Activated T-helper 2 cell treated with anti-CD3 and anti-CD28 coated beads, Interferon-gamma antibody, Interleukin-2, Interleukin-4, amounts not matched to agents 10 μg/mL and 5 μg/mL and 100 μg/mL, durations not matched to agents 14 hours and 24 hours and 36 hours (primary cell): Measurements from ENCODE around the gene SPSB1. TPM values are rescaled to one million over a fixed set of nuclear protein-coding genes. Genes with fewer than 3 reads are reported as not detected.

ENCODE experiments used
- DNase-seq: peaks from one replicate; pipeline ENCODE4 v3.0.0; 2021; ENCODE audit warnings: low spot score
- H3K27ac Mint-ChIP-seq: one replicate; pipeline ENCODE4 v1.8.0; 2021; ENCODE audit warnings: mixed read lengths
- H3K27me3 Mint-ChIP-seq: one replicate; pipeline ENCODE4 v1.8.0; 2021; ENCODE audit warnings: low read depth, mixed read lengths
- H3K36me3 Mint-ChIP-seq: one replicate; pipeline ENCODE4 v1.8.0; 2021; ENCODE audit warnings: low read depth, mixed read lengths
- H3K4me1 Mint-ChIP-seq: one replicate; pipeline ENCODE4 v1.8.0; 2021; ENCODE audit warnings: low read depth, mixed read lengths
- H3K4me3 Mint-ChIP-seq: one replicate; pipeline ENCODE4 v1.8.0; 2021; ENCODE audit warnings: low read depth, mild to moderate bottlenecking, moderate library complexity, mixed read lengths
- H3K9me3 Mint-ChIP-seq: one replicate; pipeline ENCODE4 v1.8.0; 2021; ENCODE audit warnings: mixed read lengths
- intact Hi-C: fragments of 100-400 bp; cut with micrococcal nuclease; formaldehyde crosslinking; loops from one replicate; pipeline ENCODE4 v1.15.1; 2023
- total RNA-seq: library from RNA; stranded (reverse); gene quantifications from 2 replicates; pipeline ENCODE4 v1.2.3, GENCODE V29; 2022

Gene SPSB1
- total RNA-seq, result 7.1 and 7.5 TPM in 2 replicates

- H3K36me3 Mint-ChIP-seq, result peaks cover 7% of the 10 kb centered on the region
- H3K4me3 Mint-ChIP-seq, result peak within 1 kb of the TSS; percentile 27
- H3K27ac Mint-ChIP-seq, result no peak within 1 kb of the TSS
- H3K9me3 Mint-ChIP-seq, result peaks cover 12% of the 10 kb centered on the region
- intact Hi-C loops, result loop anchor here (2.0 to 5.0 kb wide), 3 partner anchors 18 to 135 kb away; no protein-coding TSS in a partner anchor
- H3K27me3 Mint-ChIP-seq, result no peaks in the 10 kb centered on the region
- peaks cover 29% of the 10 kb centered on the region for H3K4me1 Mint-ChIP-seq
- DNase-seq, result peak; percentile 55
Measured at GRCh38 chr1:9292361-9293240, at the start of gene SPSB1. Gene SPSB1, plus strand, starts transcription at chr1:9292894. Its CDS starts 62,998 bp downstream, at chr1:9355892.

GRCh38 chr1:9243066-9243739 lies 49.5 kb upstream of the SPSB1 start:
- Mint-ChIP-seq H3K27me3 (no peaks in the 10 kb centered on the region), H3K36me3 (peaks cover 45% of the 10 kb centered on the region), H3K4me1 (peaks cover 61% of the 10 kb centered on the region), H3K4me3 (no peak overlapping the region), H3K27ac (peak overlapping the region; percentile 53), H3K9me3 (no peaks in the 10 kb centered on the region)
- intact Hi-C loops, result no loop called here
- DNase-seq, result no peak

GRCh38 chr1:9244501-9245229 lies 48.0 kb upstream of the SPSB1 start:
- peak overlapping the region; percentile 70 for H3K27ac Mint-ChIP-seq
- DNase-seq, result no peak
- no peaks in the 10 kb centered on the region for H3K9me3 Mint-ChIP-seq
- no peak overlapping the region for H3K4me3 Mint-ChIP-seq
- H3K4me1 Mint-ChIP-seq, result peaks cover 52% of the 10 kb centered on the region
- H3K36me3 Mint-ChIP-seq, result peaks cover 42% of the 10 kb centered on the region
- H3K27me3 Mint-ChIP-seq, result no peaks in the 10 kb centered on the region
- intact Hi-C loops, result no loop called here

- Mint-ChIP-seq H3K4me3 (no peak overlapping the region), H3K4me1 (peaks cover 46% of the 10 kb centered on the region), H3K27ac (no peak overlapping the region), H3K27me3 (no peaks in the 10 kb centered on the region), H3K9me3 (no peaks in the 10 kb centered on the region), H3K36me3 (peaks cover 42% of the 10 kb centered on the region)
- no peak for DNase-seq
- intact Hi-C loops, result no loop called here
Measured at GRCh38 chr1:9245230-9245619, 47.5 kb upstream of the SPSB1 start.

- H3K36me3 Mint-ChIP-seq, result peaks cover 39% of the 10 kb centered on the region
- peaks cover 42% of the 10 kb centered on the region for H3K4me1 Mint-ChIP-seq
- H3K9me3 Mint-ChIP-seq, result no peaks in the 10 kb centered on the region
- no peaks in the 10 kb centered on the region for H3K27me3 Mint-ChIP-seq
- intact Hi-C loops, result no loop called here
- no peak overlapping the region for H3K4me3 Mint-ChIP-seq
- DNase-seq, result no peak
- H3K27ac Mint-ChIP-seq, result no peak overlapping the region
Measured at GRCh38 chr1:9245661-9246060, 47.0 kb upstream of the SPSB1 start.

- intact Hi-C loops, result no loop called here
- Mint-ChIP-seq H3K27ac (no peak overlapping the region), H3K4me1 (peaks cover 39% of the 10 kb centered on the region), H3K9me3 (no peaks in the 10 kb centered on the region), H3K4me3 (no peak overlapping the region), H3K36me3 (peaks cover 39% of the 10 kb centered on the region), H3K27me3 (no peaks in the 10 kb centered on the region)
- no peak for DNase-seq
Measured at GRCh38 chr1:9246215-9246614, 46.5 kb upstream of the SPSB1 start.

GRCh38 chr1:9246841-9247785 lies 45.6 kb upstream of the SPSB1 start:
- intact Hi-C loops, result no loop called here
- Mint-ChIP-seq H3K27me3 (no peaks in the 10 kb centered on the region), H3K9me3 (no peaks in the 10 kb centered on the region), H3K36me3 (peaks cover 36% of the 10 kb centered on the region), H3K4me1 (peaks cover 35% of the 10 kb centered on the region), H3K27ac (no peak overlapping the region), H3K4me3 (no peak overlapping the region)
- DNase-seq, result no peak

- H3K9me3 Mint-ChIP-seq, result no peaks in the 10 kb centered on the region
- intact Hi-C loops, result no loop called here
- no peaks in the 10 kb centered on the region for H3K27me3 Mint-ChIP-seq
- no peak overlapping the region for H3K4me3 Mint-ChIP-seq
- DNase-seq, result no peak
- no peak overlapping the region for H3K27ac Mint-ChIP-seq
- peaks cover 30% of the 10 kb centered on the region for H3K4me1 Mint-ChIP-seq
- peaks cover 31% of the 10 kb centered on the region for H3K36me3 Mint-ChIP-seq
Measured at GRCh38 chr1:9247894-9248293, 44.8 kb upstream of the SPSB1 start.

GRCh38 chr1:9248341-9249262 lies 44.1 kb upstream of the SPSB1 start:
- Mint-ChIP-seq H3K4me1 (peaks cover 26% of the 10 kb centered on the region), H3K9me3 (no peaks in the 10 kb centered on the region), H3K27me3 (no peaks in the 10 kb centered on the region), H3K4me3 (no peak overlapping the region), H3K27ac (peak overlapping the region; percentile 43), H3K36me3 (peaks cover 31% of the 10 kb centered on the region)
- no peak for DNase-seq
- intact Hi-C loops, result no loop called here

GRCh38 chr1:9249263-9249533 lies 43.5 kb upstream of the SPSB1 start:
- H3K27me3 Mint-ChIP-seq, result no peaks in the 10 kb centered on the region
- H3K4me3 Mint-ChIP-seq, result no peak overlapping the region
- peaks cover 24% of the 10 kb centered on the region for H3K4me1 Mint-ChIP-seq
- H3K36me3 Mint-ChIP-seq, result peaks cover 31% of the 10 kb centered on the region
- H3K9me3 Mint-ChIP-seq, result no peaks in the 10 kb centered on the region
- no peak for DNase-seq
- peak overlapping the region; percentile 43 for H3K27ac Mint-ChIP-seq
- intact Hi-C loops, result no loop called here

- H3K4me1 Mint-ChIP-seq, result peaks cover 21% of the 10 kb centered on the region
- H3K4me3 Mint-ChIP-seq, result no peak overlapping the region
- H3K27ac Mint-ChIP-seq, result no peak overlapping the region
- DNase-seq, result peak; percentile 23
- peaks cover 31% of the 10 kb centered on the region for H3K36me3 Mint-ChIP-seq
- no peaks in the 10 kb centered on the region for H3K27me3 Mint-ChIP-seq
- intact Hi-C loops, result loop anchor here (5.0 kb wide), 1 partner anchor 137 kb away; no protein-coding TSS in a partner anchor
- H3K9me3 Mint-ChIP-seq, result no peaks in the 10 kb centered on the region
Measured at GRCh38 chr1:9249534-9250410, 42.9 kb upstream of the SPSB1 start.
